Measurements from ENCODE around the gene KCNA2.

The KCNA2 gene

DNA sequence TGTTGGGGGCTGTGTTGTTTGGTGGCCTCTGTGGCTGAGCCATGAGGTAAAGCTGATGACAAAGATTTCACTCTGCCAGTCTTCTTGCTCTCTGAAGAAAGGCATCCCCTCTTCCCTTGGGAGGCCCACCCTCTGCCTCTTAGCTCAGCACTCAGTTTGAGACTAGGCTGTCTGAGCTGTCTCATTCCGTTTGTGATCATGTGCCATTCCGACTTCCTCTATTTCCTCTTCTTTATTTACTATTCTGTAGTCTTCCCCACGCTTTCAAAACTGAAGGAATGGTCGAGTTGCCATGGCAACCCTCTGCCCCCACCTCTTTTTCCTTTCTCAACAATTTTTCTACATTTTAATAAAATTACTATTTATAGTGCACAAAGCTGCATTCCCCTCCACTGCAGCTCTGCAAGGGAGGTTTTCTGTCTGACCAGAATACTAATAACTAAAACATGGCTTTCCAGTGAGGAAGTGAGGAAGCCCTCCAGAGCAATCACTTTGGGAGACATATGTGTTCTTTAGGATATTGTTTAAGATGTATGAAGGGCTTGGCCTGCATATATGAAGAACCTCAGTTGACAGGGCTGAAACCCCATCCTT, 37.8 kb upstream of the KCNA2 start:
- DNase-seq (ENCODE audit: extremely low spot score): no peak
- POLR2A ChIA-PET: no interaction called here
- TF ChIP-seq, protein P1, sequence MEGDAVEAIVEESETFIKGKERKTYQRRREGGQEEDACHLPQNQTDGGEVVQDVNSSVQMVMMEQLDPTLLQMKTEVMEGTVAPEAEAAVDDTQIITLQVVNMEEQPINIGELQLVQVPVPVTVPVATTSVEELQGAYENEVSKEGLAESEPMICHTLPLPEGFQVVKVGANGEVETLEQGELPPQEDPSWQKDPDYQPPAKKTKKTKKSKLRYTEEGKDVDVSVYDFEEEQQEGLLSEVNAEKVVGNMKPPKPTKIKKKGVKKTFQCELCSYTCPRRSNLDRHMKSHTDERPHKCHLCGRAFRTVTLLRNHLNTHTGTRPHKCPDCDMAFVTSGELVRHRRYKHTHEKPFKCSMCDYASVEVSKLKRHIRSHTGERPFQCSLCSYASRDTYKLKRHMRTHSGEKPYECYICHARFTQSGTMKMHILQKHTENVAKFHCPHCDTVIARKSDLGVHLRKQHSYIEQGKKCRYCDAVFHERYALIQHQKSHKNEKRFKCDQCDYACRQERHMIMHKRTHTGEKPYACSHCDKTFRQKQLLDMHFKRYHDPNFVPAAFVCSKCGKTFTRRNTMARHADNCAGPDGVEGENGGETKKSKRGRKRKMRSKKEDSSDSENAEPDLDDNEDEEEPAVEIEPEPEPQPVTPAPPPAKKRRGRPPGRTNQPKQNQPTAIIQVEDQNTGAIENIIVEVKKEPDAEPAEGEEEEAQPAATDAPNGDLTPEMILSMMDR (IDR thresholded peaks at IDR 0.05; ENCODE audit: control extremely low read depth, extremely low read depth, low read depth, missing control alignments): no peak
- CTCF ChIA-PET: interaction anchor here (1.1 to 5.5 kb wide), 5 partner anchors 9 to 137 kb away, joined by 4 to 31 read pairs (median 14); no protein-coding TSS in a partner anchor

DNA sequence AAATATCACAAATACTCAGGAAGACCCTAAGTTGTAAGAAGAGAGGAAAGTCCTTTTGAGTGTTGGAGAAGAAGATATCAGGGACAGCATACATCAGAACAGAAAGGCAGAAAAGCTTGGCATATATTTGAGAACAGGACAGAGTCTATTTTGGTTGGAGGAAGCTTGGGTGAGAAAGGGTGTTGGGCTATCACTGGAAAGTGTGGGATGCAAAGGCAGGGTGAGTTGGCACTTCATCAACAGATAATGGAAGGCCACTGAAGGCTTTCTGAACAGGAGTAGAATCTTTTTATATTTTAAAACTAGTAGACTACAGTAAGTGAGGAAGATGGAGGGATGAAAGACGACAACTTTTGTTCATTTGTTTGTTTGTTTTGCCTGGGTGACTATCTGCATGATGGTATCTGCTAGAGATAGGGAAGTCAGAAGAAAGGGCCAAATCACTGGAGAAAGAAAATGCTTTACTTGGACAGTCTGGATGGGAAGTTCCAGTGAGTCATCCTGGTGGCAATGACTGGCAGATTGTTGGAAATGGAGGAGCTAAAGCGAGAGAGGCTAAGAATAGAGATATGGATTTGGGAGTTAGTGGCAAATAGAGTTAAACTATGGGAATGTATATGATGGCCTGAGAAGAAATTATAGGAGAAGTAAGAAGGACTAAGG, 33.7 kb upstream of the KCNA2 start:
- TF ChIP-seq, protein P1 (IDR thresholded peaks at IDR 0.05; ENCODE audit: control extremely low read depth, extremely low read depth, low read depth, missing control alignments): no peak
- CTCF ChIA-PET: interaction anchor here (1.2 to 4.3 kb wide), 5 partner anchors 8 to 126 kb away, joined by 3 to 26 read pairs (median 5); no protein-coding TSS in a partner anchor
- POLR2A ChIA-PET: no interaction called here
- DNase-seq (ENCODE audit: extremely low spot score): no peak

DNA sequence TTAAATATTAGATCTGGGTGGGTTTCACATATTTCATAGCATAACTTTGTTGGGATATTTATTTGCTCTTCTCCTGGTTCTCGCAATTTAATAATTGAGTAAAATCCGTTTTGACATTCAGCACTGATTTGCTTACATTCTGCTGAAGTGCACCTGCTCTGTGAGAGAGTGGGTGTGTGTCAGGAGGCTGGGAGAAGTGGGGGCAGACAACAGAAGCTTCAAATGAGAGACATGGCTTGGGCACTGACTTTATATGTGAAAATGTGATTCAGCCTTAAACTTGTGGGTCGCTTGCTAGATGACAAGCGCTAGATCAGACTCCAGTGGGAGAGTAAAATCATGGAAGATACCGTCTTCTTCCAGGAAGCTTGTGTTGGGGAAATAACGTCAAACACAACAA, 32.4 kb upstream of the KCNA2 start:
- ChIA-PET CTCF (interaction anchor here (0.8 to 6.1 kb wide), 8 partner anchors 9 to 144 kb away, joined by 3 to 51 read pairs (median 4); no protein-coding TSS in a partner anchor), POLR2A (no interaction called here)
- TF ChIP-seq, protein P1 (IDR thresholded peaks at IDR 0.05; ENCODE audit: control extremely low read depth, extremely low read depth, low read depth, missing control alignments): no peak
- DNase-seq (ENCODE audit: extremely low spot score): no peak

DNA sequence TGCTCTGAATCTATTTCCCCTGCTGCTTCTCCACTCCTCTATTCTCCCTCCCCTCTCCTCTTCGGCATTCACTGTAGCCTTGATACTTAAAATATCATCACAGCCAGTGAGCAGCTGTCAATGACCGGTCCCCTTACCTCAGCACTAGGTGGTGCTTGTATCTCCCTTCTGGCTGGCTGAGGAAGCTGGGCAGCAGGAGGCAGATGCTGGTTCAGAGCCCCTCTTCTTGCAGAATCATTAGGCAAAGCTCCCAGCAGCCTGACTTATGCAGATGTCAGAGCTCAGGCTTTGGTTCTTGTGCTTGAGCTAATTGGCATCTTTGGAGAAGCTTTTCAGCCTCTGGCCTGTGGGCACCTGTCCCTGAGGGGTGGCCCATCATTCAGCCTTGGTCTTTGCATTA, 31.9 kb upstream of the KCNA2 start:
- ChIA-PET CTCF (interaction anchor here (0.8 to 6.1 kb wide), 8 partner anchors 10 to 144 kb away, joined by 3 to 51 read pairs (median 4); no protein-coding TSS in a partner anchor), POLR2A (no interaction called here)
- no peak for DNase-seq (ENCODE audit: extremely low spot score)
- TF ChIP-seq, protein P1 (IDR thresholded peaks at IDR 0.05; ENCODE audit: control extremely low read depth, extremely low read depth, low read depth, missing control alignments): no peak

DNA sequence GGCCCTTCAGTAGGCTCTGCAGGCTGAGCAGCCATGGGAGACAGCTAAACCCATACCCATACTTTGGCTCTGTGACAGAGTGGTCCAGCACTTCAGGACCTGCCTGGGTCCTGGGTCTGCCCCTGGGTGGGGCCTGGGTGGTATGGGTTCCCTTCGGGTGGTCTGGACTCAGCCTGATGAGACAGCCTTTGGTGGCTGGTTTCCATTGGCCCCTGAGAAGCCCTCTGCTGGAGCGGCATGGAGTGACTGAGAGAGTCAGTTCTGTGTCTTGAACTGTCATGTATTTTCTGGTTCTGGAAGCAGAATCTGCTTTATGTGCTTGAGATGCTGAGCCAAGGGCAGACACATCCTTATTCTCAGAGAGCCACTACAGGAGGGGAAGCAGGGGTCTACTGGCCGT, 31.3 kb upstream of the KCNA2 start:
- ChIA-PET POLR2A (no interaction called here), CTCF (interaction anchor here (1.1 to 6.1 kb wide), 9 partner anchors 11 to 146 kb away, joined by 3 to 51 read pairs (median 4); no protein-coding TSS in a partner anchor)
- TF ChIP-seq, protein P1 (IDR thresholded peaks at IDR 0.05; ENCODE audit: control extremely low read depth, extremely low read depth, low read depth, missing control alignments): no peak
- no peak for DNase-seq (ENCODE audit: extremely low spot score)

DNA sequence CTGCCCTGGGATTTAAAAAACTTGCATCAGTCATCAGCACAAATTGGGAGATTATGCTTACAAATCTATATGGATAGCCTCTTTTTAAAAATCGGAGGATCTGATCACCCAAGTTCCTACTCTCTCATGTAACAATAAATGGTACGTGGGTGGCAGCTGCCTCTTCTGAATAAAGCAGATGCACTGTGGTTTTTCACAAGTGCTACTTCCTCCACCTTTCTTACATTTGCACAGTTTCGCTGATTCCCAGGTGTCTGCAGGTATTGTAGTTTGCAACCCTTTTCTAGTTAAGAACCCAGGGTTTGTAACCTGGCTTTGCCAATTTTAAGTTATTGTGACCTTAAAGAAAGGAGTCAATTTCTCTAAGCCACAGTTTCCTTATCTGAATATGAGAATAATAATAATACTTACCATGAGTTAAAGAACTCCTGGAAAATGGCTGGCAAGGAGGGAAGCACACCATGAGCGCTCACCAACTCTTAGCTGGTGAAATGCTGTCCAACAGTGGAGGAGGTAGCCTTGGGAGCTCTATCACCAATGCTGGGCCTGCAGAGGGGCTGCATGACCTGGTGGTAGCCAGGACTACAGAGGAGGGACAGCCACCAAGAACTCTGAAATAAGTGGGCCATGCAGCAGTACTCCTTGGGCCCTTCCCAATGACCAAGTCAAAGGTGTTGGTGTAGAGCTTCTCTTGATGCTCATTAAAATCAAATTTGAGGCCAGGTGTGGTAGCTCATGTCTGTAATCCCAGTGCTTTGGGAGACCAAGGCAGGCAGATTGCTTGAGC, 30.2 kb upstream of the KCNA2 start:
- TF ChIP-seq, protein P1 (IDR thresholded peaks at IDR 0.05; ENCODE audit: control extremely low read depth, extremely low read depth, low read depth, missing control alignments): no peak
- CTCF ChIA-PET: interaction anchor here (1.2 to 6.1 kb wide), 8 partner anchors 10 to 147 kb away, joined by 3 to 51 read pairs (median 18); no protein-coding TSS in a partner anchor
- no peak for DNase-seq (ENCODE audit: extremely low spot score)
- POLR2A ChIA-PET: no interaction called here

Data from GM10248 (cell line).